Measurements from ENCODE around the gene STX3.

The STX3 gene

DNA sequence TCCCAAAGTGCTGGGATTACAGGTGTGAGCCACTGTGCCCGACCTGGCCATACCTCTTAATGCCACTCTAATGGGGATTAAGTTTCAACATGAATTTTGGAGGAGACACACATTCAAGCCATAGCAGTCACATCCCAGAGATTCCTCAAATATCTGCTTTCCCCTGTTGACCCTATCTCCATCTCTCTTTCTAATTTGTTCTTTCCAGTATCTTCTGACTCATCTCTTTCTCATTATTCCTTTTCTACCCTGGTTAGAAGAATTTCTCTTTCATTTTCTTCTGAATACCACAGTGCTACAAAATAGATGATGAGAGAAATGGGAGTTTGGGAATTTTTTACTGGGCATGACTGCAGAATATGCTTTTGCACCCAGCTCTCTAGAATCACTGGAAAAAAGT, 46.6 kb upstream of the STX3 start:
- H3K9me2 ChIP-seq (replicated peaks; ENCODE audit: low read depth, low read length) = no peaks in the 10 kb centered on the region
- H4K20me1 ChIP-seq (ENCODE audit: insufficient read depth, low read length, poor library complexity, severe bottlenecking) = no peaks in the 10 kb centered on the region
- H3K36me3 ChIP-seq (ENCODE audit: insufficient read depth, low read length) = no peaks in the 10 kb centered on the region
- TF ChIP-seq EZH2phosphoT487 (IDR thresholded peaks at IDR 0.05; ENCODE audit: borderline replicate concordance) (no peak), CTCF (conservative IDR thresholded peaks at IDR 0.05; ENCODE audit: low read length) (no peak)
- peaks cover 9% of the 10 kb centered on the region; the same call in 1 of the 2 replicates for H3F3A ChIP-seq (ENCODE audit: low read depth)
- H2AFZ ChIP-seq (ENCODE audit: low read length) = no peak overlapping the region
- H3K9me3 ChIP-seq (ENCODE audit: insufficient read depth, low read depth, low read length) = no peaks in the 10 kb centered on the region; the same call in 1 of the 2 replicates
- no peaks in the 10 kb centered on the region for H3K27me3 ChIP-seq (ENCODE audit: insufficient read depth, low read length, poor library complexity, severe bottlenecking)
- peaks cover 16% of the 10 kb centered on the region for H3K4me1 ChIP-seq (ENCODE audit: insufficient read depth, low read length, poor library complexity, severe bottlenecking)
- H3K4me3 ChIP-seq (ENCODE audit: low read length, poor library complexity, severe bottlenecking) = no peak overlapping the region
- H3K79me2 ChIP-seq (ENCODE audit: insufficient read depth, low read length) = no peaks in the 10 kb centered on the region
- no peak overlapping the region for H3K9ac ChIP-seq (ENCODE audit: low read depth, low read length, poor library complexity, severe bottlenecking)
- H3K4me2 ChIP-seq (ENCODE audit: low read depth, low read length, poor library complexity, severe bottlenecking) = no peak overlapping the region

DNA sequence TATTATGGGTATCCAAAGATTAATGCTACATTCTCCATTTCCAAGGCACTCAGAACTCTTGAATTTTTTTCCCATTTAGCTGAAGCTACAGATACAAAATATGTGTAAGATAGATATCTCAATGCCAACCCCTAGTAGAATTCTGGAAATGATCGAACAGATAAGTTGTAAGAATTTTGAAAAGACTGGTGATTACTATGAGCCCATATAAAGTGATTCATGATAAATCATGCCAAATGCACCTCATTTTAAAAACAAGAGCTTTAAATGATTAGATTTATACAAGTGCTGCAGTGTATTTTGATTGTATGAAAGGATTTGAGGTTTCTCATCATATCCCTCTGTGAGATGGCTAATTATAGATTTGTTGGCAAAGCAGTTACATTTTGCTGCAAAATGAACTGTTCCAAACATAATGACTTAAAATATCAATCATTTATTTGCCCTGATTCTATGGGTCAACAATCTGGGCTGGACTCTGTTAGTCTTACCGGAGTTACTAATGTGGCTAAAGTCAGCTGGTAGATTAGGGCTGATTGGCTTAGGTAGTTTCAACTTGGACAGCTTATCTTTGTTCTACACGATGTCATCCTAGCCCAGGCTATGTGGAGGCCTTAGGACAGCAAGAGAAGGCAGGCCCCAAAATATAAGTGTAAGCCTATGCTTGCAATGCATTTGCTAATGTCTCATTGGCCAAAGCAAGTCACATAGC, 44.9 kb upstream of the STX3 start:
- H3K4me3 ChIP-seq (ENCODE audit: low read length, poor library complexity, severe bottlenecking) = no peak overlapping the region
- H3K9ac ChIP-seq (ENCODE audit: low read depth, low read length, poor library complexity, severe bottlenecking) = no peak overlapping the region
- H3K36me3 ChIP-seq (ENCODE audit: insufficient read depth, low read length) = no peaks in the 10 kb centered on the region
- H3K9me3 ChIP-seq (ENCODE audit: insufficient read depth, low read depth, low read length) = no peaks in the 10 kb centered on the region; the same call in 1 of the 2 replicates
- H3K4me1 ChIP-seq (ENCODE audit: insufficient read depth, low read length, poor library complexity, severe bottlenecking) = peaks cover 16% of the 10 kb centered on the region
- no peaks in the 10 kb centered on the region for H3K79me2 ChIP-seq (ENCODE audit: insufficient read depth, low read length)
- no peak overlapping the region for H3K4me2 ChIP-seq (ENCODE audit: low read depth, low read length, poor library complexity, severe bottlenecking)
- TF ChIP-seq CTCF (conservative IDR thresholded peaks at IDR 0.05; ENCODE audit: low read length) (no peak), EZH2phosphoT487 (IDR thresholded peaks at IDR 0.05; ENCODE audit: borderline replicate concordance) (no peak)
- peaks cover 9% of the 10 kb centered on the region; the same call in 1 of the 2 replicates for H3F3A ChIP-seq (ENCODE audit: low read depth)
- H2AFZ ChIP-seq (ENCODE audit: low read length) = no peak overlapping the region
- no peaks in the 10 kb centered on the region for H3K27me3 ChIP-seq (ENCODE audit: insufficient read depth, low read length, poor library complexity, severe bottlenecking)
- H4K20me1 ChIP-seq (ENCODE audit: insufficient read depth, low read length, poor library complexity, severe bottlenecking) = no peaks in the 10 kb centered on the region
- H3K9me2 ChIP-seq (replicated peaks; ENCODE audit: low read depth, low read length) = no peaks in the 10 kb centered on the region

- H3K27me3 ChIP-seq (ENCODE audit: insufficient read depth, low read length, poor library complexity, severe bottlenecking) = no peaks in the 10 kb centered on the region
- H3K4me1 ChIP-seq (ENCODE audit: insufficient read depth, low read length, poor library complexity, severe bottlenecking) = no peaks in the 10 kb centered on the region
- no peak within 1 kb of the TSS for H3K9ac ChIP-seq (ENCODE audit: low read depth, low read length, poor library complexity, severe bottlenecking)
- H2AFZ ChIP-seq (ENCODE audit: low read length) = no peak within 1 kb of the TSS
- TF ChIP-seq EZH2phosphoT487 (IDR thresholded peaks at IDR 0.05; ENCODE audit: borderline replicate concordance) = no peak
- TF ChIP-seq CTCF (conservative IDR thresholded peaks at IDR 0.05; ENCODE audit: low read length) = no peak
- H3K9me2 ChIP-seq (replicated peaks; ENCODE audit: low read depth, low read length) = no peaks in the 10 kb centered on the region
- no peak within 1 kb of the TSS for H3K4me3 ChIP-seq (ENCODE audit: low read length, poor library complexity, severe bottlenecking)
- no peak within 1 kb of the TSS for H3K4me2 ChIP-seq (ENCODE audit: low read depth, low read length, poor library complexity, severe bottlenecking)
- no peaks in the 10 kb centered on the region for H4K20me1 ChIP-seq (ENCODE audit: insufficient read depth, low read length, poor library complexity, severe bottlenecking)
- H3K36me3 ChIP-seq (ENCODE audit: insufficient read depth, low read length) = no peaks in the 10 kb centered on the region
- no peaks in the 10 kb centered on the region for H3K9me3 ChIP-seq (ENCODE audit: insufficient read depth, low read depth, low read length)
- H3K79me2 ChIP-seq (ENCODE audit: insufficient read depth, low read length) = no peaks in the 10 kb centered on the region
- no peaks in the 10 kb centered on the region for H3F3A ChIP-seq (ENCODE audit: low read depth)
Measured at GRCh38 chr11:59713745-59714144, 41.4 kb upstream of the STX3 start, which contains the start of gene OR10V1. TSS of gene OR10V1 (minus strand) at chr11:59713845. CDS start at chr11:59713845, 0 bp downstream.
